ENCODE results near the gene EYS.

DNA sequence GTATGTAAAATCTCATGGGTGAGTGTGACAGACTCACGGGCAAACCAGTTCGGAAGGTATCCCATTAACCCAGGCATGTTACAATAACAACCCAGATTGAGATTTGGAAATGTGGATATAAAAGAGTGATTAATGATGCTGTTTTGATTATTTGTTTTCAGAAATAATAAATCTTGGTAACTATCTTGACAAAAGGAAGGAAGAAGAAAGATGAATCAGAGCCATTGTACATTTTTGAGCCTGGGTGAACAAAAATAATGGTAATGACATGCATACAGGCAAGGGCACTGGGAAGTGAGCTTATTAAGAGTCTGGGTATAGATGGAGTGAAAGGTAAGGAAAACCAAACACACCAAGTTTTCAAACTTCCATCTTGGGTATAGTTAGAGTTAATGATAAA, 1209.4 kb downstream of the EYS start:
- TF ChIP-seq ZNF20 (CRISPR knock-in tag; IDR thresholded peaks at IDR 0.05) (no peak), BHLHE40 (IDR thresholded peaks at IDR 0.05; ENCODE audit: low read length) (no peak), ATF7 (IDR thresholded peaks at IDR 0.05) (no peak), ATF7 (CRISPR knock-in tag; IDR thresholded peaks at IDR 0.05) (no peak), EZH2 (conservative IDR thresholded peaks at IDR 0.05; ENCODE audit: low read depth, low read length) (no peak), KAT7 (CRISPR knock-in tag; IDR thresholded peaks at IDR 0.05; ENCODE audit: borderline replicate concordance) (no peak), ZNF205 (CRISPR knock-in tag; IDR thresholded peaks at IDR 0.05) (no peak)
- TF ChIP-seq, protein P1, sequence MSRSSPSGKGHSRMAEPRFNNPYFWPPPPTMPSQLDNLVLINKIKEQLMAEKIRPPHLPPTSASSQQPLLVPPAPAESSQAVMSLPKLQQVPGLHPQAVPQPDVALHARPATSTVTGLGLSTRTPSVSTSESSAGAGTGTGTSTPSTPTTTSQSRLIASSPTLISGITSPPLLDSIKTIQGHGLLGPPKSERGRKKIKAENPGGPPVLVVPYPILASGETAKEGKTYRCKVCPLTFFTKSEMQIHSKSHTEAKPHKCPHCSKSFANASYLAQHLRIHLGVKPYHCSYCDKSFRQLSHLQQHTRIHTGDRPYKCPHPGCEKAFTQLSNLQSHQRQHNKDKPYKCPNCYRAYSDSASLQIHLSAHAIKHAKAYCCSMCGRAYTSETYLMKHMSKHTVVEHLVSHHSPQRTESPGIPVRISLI (CRISPR knock-in tag; IDR thresholded peaks at IDR 0.05; ENCODE audit: borderline replicate concordance), result no peak
- TF ChIP-seq, protein P2, sequence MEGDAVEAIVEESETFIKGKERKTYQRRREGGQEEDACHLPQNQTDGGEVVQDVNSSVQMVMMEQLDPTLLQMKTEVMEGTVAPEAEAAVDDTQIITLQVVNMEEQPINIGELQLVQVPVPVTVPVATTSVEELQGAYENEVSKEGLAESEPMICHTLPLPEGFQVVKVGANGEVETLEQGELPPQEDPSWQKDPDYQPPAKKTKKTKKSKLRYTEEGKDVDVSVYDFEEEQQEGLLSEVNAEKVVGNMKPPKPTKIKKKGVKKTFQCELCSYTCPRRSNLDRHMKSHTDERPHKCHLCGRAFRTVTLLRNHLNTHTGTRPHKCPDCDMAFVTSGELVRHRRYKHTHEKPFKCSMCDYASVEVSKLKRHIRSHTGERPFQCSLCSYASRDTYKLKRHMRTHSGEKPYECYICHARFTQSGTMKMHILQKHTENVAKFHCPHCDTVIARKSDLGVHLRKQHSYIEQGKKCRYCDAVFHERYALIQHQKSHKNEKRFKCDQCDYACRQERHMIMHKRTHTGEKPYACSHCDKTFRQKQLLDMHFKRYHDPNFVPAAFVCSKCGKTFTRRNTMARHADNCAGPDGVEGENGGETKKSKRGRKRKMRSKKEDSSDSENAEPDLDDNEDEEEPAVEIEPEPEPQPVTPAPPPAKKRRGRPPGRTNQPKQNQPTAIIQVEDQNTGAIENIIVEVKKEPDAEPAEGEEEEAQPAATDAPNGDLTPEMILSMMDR (CRISPR knock-in tag; IDR thresholded peaks at IDR 0.05), result no peak
- TF ChIP-seq, protein P3, sequence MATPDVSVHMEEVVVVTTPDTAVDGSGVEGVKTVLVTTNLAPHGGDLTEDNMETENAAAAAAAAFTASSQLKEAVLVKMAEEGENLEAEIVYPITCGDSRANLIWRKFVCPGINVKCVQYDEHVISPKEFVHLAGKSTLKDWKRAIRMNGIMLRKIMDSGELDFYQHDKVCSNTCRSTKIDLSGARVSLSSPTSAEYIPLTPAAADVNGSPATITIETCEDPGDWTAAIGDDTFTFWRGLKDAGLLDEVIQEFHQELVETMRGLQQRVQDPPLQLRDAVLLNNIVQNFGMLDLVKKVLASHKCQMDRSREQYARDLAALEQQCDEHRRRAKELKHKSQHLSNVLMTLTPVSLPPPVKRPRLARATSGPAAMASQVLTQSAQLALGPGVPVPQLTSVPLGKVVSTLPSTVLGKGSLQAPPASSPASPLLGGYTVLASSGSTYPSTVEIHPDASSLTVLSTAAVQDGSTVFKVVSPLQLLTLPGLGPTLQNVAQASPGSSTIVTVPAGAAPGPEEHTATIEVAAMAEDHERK (CRISPR knock-in tag; IDR thresholded peaks at IDR 0.05; ENCODE audit: low read depth), result no peak

Data from HepG2 (cell line).